Measurements from ENCODE around the gene KASH5.
A peak's percentile ranks its signal among the peaks of the same experiment; 100 is the strongest.
"Not testable (repeated sequence)": the region's sequence is repeated elsewhere in the genome, so short reads cannot be mapped to it uniquely, and the experiment has no call there.

The KASH5 gene

GRCh38 chr19:49436381-49437017 lies 48.5 kb downstream of the KASH5 start:
- no peak for DNase-seq (ENCODE audit: low read depth in 2 of 2)

- no peak for DNase-seq (ENCODE audit: low read depth in 2 of 2)
Observed at GRCh38 chr19:49437231-49437630, 49.2 kb downstream of the KASH5 start.

GRCh38 chr19:49438261-49438660 lies 50.2 kb downstream of the KASH5 start:
- DNase-seq (ENCODE audit: low read depth in 2 of 2) = no peak

- no peak for DNase-seq (ENCODE audit: low read depth in 2 of 2)
Observed at GRCh38 chr19:49439836-49440235, 51.8 kb downstream of the KASH5 start.

- no peak for DNase-seq (ENCODE audit: low read depth in 2 of 2)
Observed at GRCh38 chr19:49440439-49441209, 52.6 kb downstream of the KASH5 start.

- DNase-seq (ENCODE audit: low read depth in 2 of 2) = no peak
Observed at GRCh38 chr19:49441210-49441959, 53.3 kb downstream of the KASH5 start, which contains the start of gene SLC17A7. SLC17A7 (minus strand) TSS chr19:49441527; CDS start chr19:49441379, 148 bp downstream.

GRCh38 chr19:49441960-49442350 lies 53.9 kb downstream of the KASH5 start:
- DNase-seq (ENCODE audit: low read depth in 2 of 2) = no peak

- no peak for DNase-seq (ENCODE audit: low read depth in 2 of 2)
Observed at GRCh38 chr19:49442354-49442753, 54.3 kb downstream of the KASH5 start.

GRCh38 chr19:49442771-49443365 lies 54.8 kb downstream of the KASH5 start:
- DNase-seq (ENCODE audit: low read depth in 2 of 2) = no peak

GRCh38 chr19:49443366-49444099 lies 55.5 kb downstream of the KASH5 start:
- DNase-seq (ENCODE audit: low read depth in 2 of 2) = peak; percentile 86 to 87

- not testable (repeated sequence) for DNase-seq (ENCODE audit: low read depth in 2 of 2)
Observed at GRCh38 chr19:49444100-49444700, 56.2 kb downstream of the KASH5 start.

GRCh38 chr19:49445997-49446396 lies 57.9 kb downstream of the KASH5 start:
- DNase-seq (ENCODE audit: low read depth in 2 of 2) = no peak

- no peak for DNase-seq (ENCODE audit: low read depth in 2 of 2)
Observed at GRCh38 chr19:49447485-49448431, 59.7 kb downstream of the KASH5 start.

GRCh38 chr19:49448432-49448786 lies 60.4 kb downstream of the KASH5 start:
- no peak for DNase-seq (ENCODE audit: low read depth in 2 of 2)

GRCh38 chr19:49450405-49450804 lies 62.4 kb downstream of the KASH5 start:
- DNase-seq (ENCODE audit: low read depth in 2 of 2) = no peak

- DNase-seq (ENCODE audit: low read depth in 2 of 2) = peak; percentile 85 to 94
Observed at GRCh38 chr19:49451430-49452181, 63.6 kb downstream of the KASH5 start, which contains the start of gene PIH1D1. PIH1D1 (minus strand) TSS chr19:49451814; CDS start chr19:49451574, 240 bp downstream.

- DNase-seq (ENCODE audit: low read depth in 2 of 2) = peak; percentile 95 to 96
Observed at GRCh38 chr19:49453013-49453756, 65.1 kb downstream of the KASH5 start, which contains the start of gene ALDH16A1. ALDH16A1 (plus strand) TSS chr19:49453225; CDS start chr19:49453332, 107 bp downstream.

- no peak for DNase-seq (ENCODE audit: low read depth in 2 of 2)
Observed at GRCh38 chr19:49453757-49454240, 65.8 kb downstream of the KASH5 start.

All from stimulated activated CD8-positive, alpha-beta memory T cell treated with anti-CD3 and anti-CD28 coated beads, Interleukin-15, amount 100 ng/mL, for 4 hours (primary cell).